Activated B cell treated with CpG ODN at 0.5 μM for 24 hours (primary cell): ENCODE results near the gene GLRA2. TPM values are rescaled to one million over a fixed set of nuclear protein-coding genes. Genes with fewer than 3 reads are reported as not detected.
"Not testable (repeated sequence)": the region's sequence is repeated elsewhere in the genome, so short reads cannot be mapped to it uniquely, and the experiment has no call there.

Experiments
- ATAC-seq: fragments of 200-7000 bp; cut with Tn5 transposase; one replicate; pipeline ENCODE4 v1.10.0; 2021; ENCODE audit warnings: low read depth, mild to moderate bottlenecking, moderate library complexity
- CTCF ChIA-PET: fragments of 350-600 bp; sonication (Branson Sonifier 250); formaldehyde crosslinking; loops from one replicate; lab custom pipeline; 2021; ENCODE audit warnings: antibody characterized with exemption; lab: Charles Lee
- POLR2A ChIA-PET: fragments of 350-600 bp; sonication (Branson Sonifier 250); formaldehyde crosslinking; loops from one replicate; lab custom pipeline; 2021; ENCODE audit warnings: antibody characterized with exemption; lab: Charles Lee
- DNase-seq: peaks from one replicate; pipeline ENCODE4 v3.0.0; 2022
- H3K27ac Mint-ChIP-seq: one replicate; pipeline ENCODE4 v1.8.0; 2020; ENCODE audit warnings: mixed read lengths
- H3K27me3 Mint-ChIP-seq: one replicate; pipeline ENCODE4 v1.8.0; 2021; ENCODE audit warnings: mixed read lengths
- H3K36me3 Mint-ChIP-seq: one replicate; pipeline ENCODE4 v1.8.0; 2021; ENCODE audit warnings: low read depth, mixed read lengths
- H3K4me1 Mint-ChIP-seq: one replicate; pipeline ENCODE4 v1.8.0; 2021; ENCODE audit warnings: mixed read lengths
- H3K4me3 Mint-ChIP-seq: one replicate; pipeline ENCODE4 v1.8.0; 2020; ENCODE audit warnings: mild to moderate bottlenecking, mixed read lengths
- H3K9me3 Mint-ChIP-seq: one replicate; pipeline ENCODE4 v1.8.0; 2020; ENCODE audit warnings: mixed read lengths
- CTCF ChIP-seq: fragments of 200-600 bp; IDR thresholded peaks from one replicate; pipeline ENCODE4 v1.8.0; 2022; ENCODE audit warnings: antibody characterized with exemption, mild to moderate bottlenecking
- intact Hi-C: fragments of 100-400 bp; cut with micrococcal nuclease; formaldehyde crosslinking; loops from one replicate; pipeline ENCODE4 v1.15.1; 2024
- total RNA-seq: library from RNA; stranded (reverse); gene quantifications from 2 replicates; pipeline ENCODE4 v1.2.3, GENCODE V29; 2022

The GLRA2 gene
- total RNA-seq, 1 donor from 2014 or later, result not detected

GRCh38 chrX:14598330-14598729, 69.0 kb downstream of the GLRA2 start:
- Mint-ChIP-seq H3K4me1 (no peaks in the 10 kb centered on the region), H3K9me3 (no peaks in the 10 kb centered on the region), H3K36me3 (no peaks in the 10 kb centered on the region), H3K27me3 (no peaks in the 10 kb centered on the region), H3K27ac (no peak overlapping the region), H3K4me3 (no peak overlapping the region)
- ChIA-PET CTCF (no interaction called here), POLR2A (no interaction called here)
- DNase-seq (no peak), ATAC-seq (no peak)
- no peak for TF ChIP-seq CTCF
- intact Hi-C loops, result no loop called here

- intact Hi-C loops, result no loop called here
- no peak overlapping the region for H3K27ac Mint-ChIP-seq
- no peaks in the 10 kb centered on the region for H3K27me3 Mint-ChIP-seq
- ChIA-PET POLR2A (no interaction called here), CTCF (no interaction called here)
- no peak for DNase-seq
- no peaks in the 10 kb centered on the region for H3K36me3 Mint-ChIP-seq
- no peak for TF ChIP-seq CTCF
- no peaks in the 10 kb centered on the region for H3K4me1 Mint-ChIP-seq
- H3K4me3 Mint-ChIP-seq, result no peak overlapping the region
- ATAC-seq, result no peak
- no peaks in the 10 kb centered on the region for H3K9me3 Mint-ChIP-seq
These were observed 78.2 kb downstream of the GLRA2 start for GRCh38 chrX:14607446-14607985.

- H3K4me3 Mint-ChIP-seq, H3K4me1 Mint-ChIP-seq, intact Hi-C loops, DNase-seq, H3K36me3 Mint-ChIP-seq, H3K27ac Mint-ChIP-seq, POLR2A ChIA-PET, H3K9me3 Mint-ChIP-seq, CTCF ChIA-PET, ATAC-seq, H3K27me3 Mint-ChIP-seq: not testable (repeated sequence)
These were observed 83.1 kb downstream of the GLRA2 start for GRCh38 chrX:14612450-14612849.

GRCh38 chrX:14616301-14616700, 87.0 kb downstream of the GLRA2 start:
- TF ChIP-seq CTCF, result no peak
- no peak overlapping the region for H3K27ac Mint-ChIP-seq
- intact Hi-C loops, result no loop called here
- no peaks in the 10 kb centered on the region for H3K36me3 Mint-ChIP-seq
- ChIA-PET POLR2A (no interaction called here), CTCF (no interaction called here)
- ATAC-seq, result no peak
- no peak overlapping the region for H3K4me3 Mint-ChIP-seq
- no peaks in the 10 kb centered on the region for H3K27me3 Mint-ChIP-seq
- DNase-seq, result no peak
- no peaks in the 10 kb centered on the region for H3K4me1 Mint-ChIP-seq
- H3K9me3 Mint-ChIP-seq, result no peaks in the 10 kb centered on the region

GRCh38 chrX:14616836-14617235, 87.5 kb downstream of the GLRA2 start:
- intact Hi-C loops, result no loop called here
- Mint-ChIP-seq H3K27me3 (no peaks in the 10 kb centered on the region), H3K4me1 (no peaks in the 10 kb centered on the region), H3K4me3 (no peak overlapping the region), H3K9me3 (no peaks in the 10 kb centered on the region), H3K27ac (no peak overlapping the region), H3K36me3 (no peaks in the 10 kb centered on the region)
- TF ChIP-seq CTCF, result no peak
- ChIA-PET POLR2A (no interaction called here), CTCF (no interaction called here)
- no peak for ATAC-seq
- DNase-seq, result no peak
